ENCODE results near the gene ZNF37A.
A peak's percentile ranks its signal among the peaks of the same experiment; 100 is the strongest.
"Not testable (repeated sequence)": the region's sequence is repeated elsewhere in the genome, so short reads cannot be mapped to it uniquely, and the experiment has no call there.

The ZNF37A gene

GRCh38 chr10:38094158-38094926 is at the start of gene ZNF37A:
Gene ZNF37A, plus strand, starts transcription at chr10:38094337. Its CDS starts 2,281 bp downstream, at chr10:38096618.
- no peaks in the 10 kb centered on the region for H3K27me3 ChIP-seq
- H3K27ac ChIP-seq: peak within 1 kb of the TSS; percentile 81 to 93 (median 88)
- H3K4me3 ChIP-seq: peak within 1 kb of the TSS; percentile 62 to 89 (median 83)
- H3K9ac ChIP-seq: peak within 1 kb of the TSS; percentile 83 to 97 (median 92)
- TF ChIP-seq Cebpa-rat (IDR thresholded peaks at IDR 0.05): no peak
- H3K9me3 ChIP-seq (replicated peaks in 1 of 11): peaks cover 4 to 45% (median 37%) of the 10 kb centered on the region in 11 experiments; a peak in 20 of 22 replicates
- no peaks in the 10 kb centered on the region for H4K20me1 ChIP-seq
- peaks cover 8 to 18% (median 13%) of the 10 kb centered on the region in 10 experiments for H3K4me1 ChIP-seq
- H3K36me3 ChIP-seq: peaks cover 39 to 42% (median 41%) of the 10 kb centered on the region in 11 experiments
- peak within 1 kb of the TSS; percentile 93 to 100 (median 97) for H3K4me2 ChIP-seq

- Histone ChIP-seq H3K4me1 (peaks cover 0 to 11% (median 2%) of the 10 kb centered on the region in 10 experiments; a peak in 7 of 20 replicates), H3K4me2 (no peak overlapping the region), H3K27me3 (no peaks in the 10 kb centered on the region), H3K9me3 (replicated peaks in 1 of 11) (peaks cover 36 to 68% (median 58%) of the 10 kb centered on the region in 11 experiments), H3K9ac (no peak overlapping the region), H3K36me3 (peaks cover 62 to 88% (median 80%) of the 10 kb centered on the region in 11 experiments), H4K20me1 (no peaks in the 10 kb centered on the region), H3K27ac (no peak overlapping the region), H3K4me3 (no peak overlapping the region)
- TF ChIP-seq Cebpa-rat (IDR thresholded peaks at IDR 0.05): no peak
Measured at GRCh38 chr10:38045129-38045528, 49.0 kb upstream of the ZNF37A start.

- Histone ChIP-seq H3K36me3 (peaks cover 52 to 83% (median 79%) of the 10 kb centered on the region in 11 experiments), H4K20me1 (no peaks in the 10 kb centered on the region), H3K9me3 (replicated peaks in 1 of 11) (peaks cover 55 to 71% (median 69%) of the 10 kb centered on the region in 11 experiments), H3K27ac (no peak overlapping the region), H3K4me1 (peaks cover 0 to 13% (median 4%) of the 10 kb centered on the region in 10 experiments; a peak in 7 of 20 replicates), H3K9ac (no peak overlapping the region), H3K4me3 (no peak overlapping the region), H3K27me3 (no peaks in the 10 kb centered on the region), H3K4me2 (no peak overlapping the region)
- no peak for TF ChIP-seq Cebpa-rat (IDR thresholded peaks at IDR 0.05)
Measured at GRCh38 chr10:38047666-38048065, 46.5 kb upstream of the ZNF37A start.

- no peak for TF ChIP-seq Cebpa-rat (IDR thresholded peaks at IDR 0.05)
- H4K20me1 ChIP-seq: no peaks in the 10 kb centered on the region
- H3K4me2 ChIP-seq: peak overlapping the region in 3 of 11 experiments; percentile 7 to 37 (median 34); a peak in 5 of 22 replicates
- no peak overlapping the region for H3K9ac ChIP-seq
- H3K4me3 ChIP-seq: no peak overlapping the region
- no peak overlapping the region for H3K27ac ChIP-seq
- peaks cover 61 to 83% (median 80%) of the 10 kb centered on the region in 11 experiments for H3K36me3 ChIP-seq
- H3K27me3 ChIP-seq: no peaks in the 10 kb centered on the region
- H3K4me1 ChIP-seq: peaks cover 0 to 13% (median 4%) of the 10 kb centered on the region in 10 experiments; a peak in 7 of 20 replicates
- peaks cover 66 to 84% (median 78%) of the 10 kb centered on the region in 11 experiments for H3K9me3 ChIP-seq (replicated peaks in 1 of 11)
Measured at GRCh38 chr10:38050212-38050611, 43.9 kb upstream of the ZNF37A start.

- no peak for TF ChIP-seq Cebpa-rat (IDR thresholded peaks at IDR 0.05)
- peaks cover 0 to 13% (median 4%) of the 10 kb centered on the region in 10 experiments; a peak in 7 of 20 replicates for H3K4me1 ChIP-seq
- H3K9me3 ChIP-seq (replicated peaks in 1 of 11): peaks cover 76 to 92% (median 85%) of the 10 kb centered on the region in 11 experiments
- H3K27me3 ChIP-seq: no peaks in the 10 kb centered on the region; a peak in 1 of 22 replicates
- no peak overlapping the region for H3K27ac ChIP-seq
- peak overlapping the region in 6 of 10 experiments; percentile 11 to 57 (median 20); a peak in 4 of 20 replicates for H3K4me3 ChIP-seq
- H3K9ac ChIP-seq: no peak overlapping the region
- no peak overlapping the region for H3K4me2 ChIP-seq
- H3K36me3 ChIP-seq: peaks cover 72 to 96% (median 88%) of the 10 kb centered on the region in 11 experiments
- no peaks in the 10 kb centered on the region for H4K20me1 ChIP-seq
Measured at GRCh38 chr10:38054361-38054797, 39.8 kb upstream of the ZNF37A start.

GRCh38 chr10:38055274-38055894 is 38.8 kb upstream of the ZNF37A start:
- not testable (repeated sequence) for H4K20me1 ChIP-seq, H3K4me2 ChIP-seq, H3K27ac ChIP-seq, H3K4me1 ChIP-seq, H3K27me3 ChIP-seq, H3K9ac ChIP-seq
- Histone ChIP-seq H3K9me3 (replicated peaks in 1 of 11) (peaks cover 74 to 89% (median 81%) of the 10 kb centered on the region in 11 experiments), H3K4me3 (peak overlapping the region in 9 of 10 experiments; percentile 6 to 57 (median 20); a peak in 12 of 20 replicates), H3K36me3 (peaks cover 69 to 98% (median 90%) of the 10 kb centered on the region in 11 experiments)

- H3K4me1 ChIP-seq, H3K4me2 ChIP-seq, H3K27ac ChIP-seq, H3K27me3 ChIP-seq, H3K36me3 ChIP-seq, H3K4me3 ChIP-seq, H3K9ac ChIP-seq, H4K20me1 ChIP-seq: not testable (repeated sequence)
- peaks cover under 1 to 11% (median 5%) of the 10 kb centered on the region in 11 experiments; a peak in 13 of 22 replicates for H3K9me3 ChIP-seq (replicated peaks in 1 of 11)
Measured at GRCh38 chr10:38069663-38070062, 24.5 kb upstream of the ZNF37A start.

- H3K9me3 ChIP-seq (replicated peaks in 1 of 11): peaks cover 9 to 20% (median 11%) of the 10 kb centered on the region in 11 experiments
- H3K9ac ChIP-seq: no peak overlapping the region
- no peak overlapping the region for H3K27ac ChIP-seq
- H3K36me3 ChIP-seq: no peaks in the 10 kb centered on the region
- no peak overlapping the region for H3K4me3 ChIP-seq
- peaks cover 0 to 10% (median 5%) of the 10 kb centered on the region in 10 experiments; a peak in 8 of 20 replicates for H3K4me1 ChIP-seq
- H3K4me2 ChIP-seq: no peak overlapping the region
- H3K27me3 ChIP-seq: no peaks in the 10 kb centered on the region
- TF ChIP-seq Cebpa-rat (IDR thresholded peaks at IDR 0.05): no peak
- H4K20me1 ChIP-seq: no peaks in the 10 kb centered on the region
Measured at GRCh38 chr10:38070501-38070900, 23.6 kb upstream of the ZNF37A start.

GRCh38 chr10:38072552-38072951 is 21.6 kb upstream of the ZNF37A start:
- Histone ChIP-seq H3K9me3 (replicated peaks in 1 of 11) (peaks cover 29 to 40% (median 32%) of the 10 kb centered on the region in 11 experiments), H3K36me3 (peaks cover 0 to 8% (median 0%) of the 10 kb centered on the region in 11 experiments; a peak in 3 of 22 replicates), H3K9ac (no peak overlapping the region), H3K4me2 (peak overlapping the region in 8 of 11 experiments; percentile 0 to 56 (median 24); a peak in 7 of 22 replicates), H3K27ac (no peak overlapping the region), H4K20me1 (no peaks in the 10 kb centered on the region), H3K27me3 (no peaks in the 10 kb centered on the region), H3K4me1 (peaks cover 0 to 10% (median 5%) of the 10 kb centered on the region in 10 experiments; a peak in 8 of 20 replicates), H3K4me3 (no peak overlapping the region)
- no peak for TF ChIP-seq Cebpa-rat (IDR thresholded peaks at IDR 0.05)
